Peyer's patch (tissue), 4 donors: ENCODE results near the gene LRRFIP1.

Source experiments
- CTCF ChIP-seq, 6 experiments: fragments of 450-650 bp in 4 of 6; fragments of 200-600 bp in 2 of 6; sonication (generic) in 1 of 6; IDR thresholded peaks; one replicate each; pipeline ENCODE4 v1.5.1; 2017 to 2019; ENCODE audit warnings: antibody characterized with exemption in 6 of 6, mild to moderate bottlenecking in 3 of 6, moderate library complexity in 1 of 6
- POLR2A ChIP-seq, 2 donors: fragments of 450-650 bp; IDR thresholded peaks; one replicate each; pipeline ENCODE4 v1.5.1; 2017; ENCODE audit warnings: antibody characterized with exemption in 2 of 2, mild to moderate bottlenecking in 2 of 2, moderate library complexity in 2 of 2

- TF ChIP-seq POLR2A (IDR thresholded peaks at IDR 0.05): no peak
- no peak for TF ChIP-seq CTCF (IDR thresholded peaks at IDR 0.05)
These were observed 25.5 kb downstream of the LRRFIP1 start for GRCh38 chr2:237652854-237653253.
